HG03342 (cell line): ENCODE measurements around the gene DLGAP4.

ENCODE experiments used
- ATAC-seq: cut with Tn5 transposase; IDR thresholded peaks from one replicate; pipeline ENCODE4 v1.9.1; 2021; ENCODE audit warnings: mild to moderate bottlenecking, moderate library complexity; ENCODE audit not compliant: unreplicated experiment

Gene DLGAP4

DNA sequence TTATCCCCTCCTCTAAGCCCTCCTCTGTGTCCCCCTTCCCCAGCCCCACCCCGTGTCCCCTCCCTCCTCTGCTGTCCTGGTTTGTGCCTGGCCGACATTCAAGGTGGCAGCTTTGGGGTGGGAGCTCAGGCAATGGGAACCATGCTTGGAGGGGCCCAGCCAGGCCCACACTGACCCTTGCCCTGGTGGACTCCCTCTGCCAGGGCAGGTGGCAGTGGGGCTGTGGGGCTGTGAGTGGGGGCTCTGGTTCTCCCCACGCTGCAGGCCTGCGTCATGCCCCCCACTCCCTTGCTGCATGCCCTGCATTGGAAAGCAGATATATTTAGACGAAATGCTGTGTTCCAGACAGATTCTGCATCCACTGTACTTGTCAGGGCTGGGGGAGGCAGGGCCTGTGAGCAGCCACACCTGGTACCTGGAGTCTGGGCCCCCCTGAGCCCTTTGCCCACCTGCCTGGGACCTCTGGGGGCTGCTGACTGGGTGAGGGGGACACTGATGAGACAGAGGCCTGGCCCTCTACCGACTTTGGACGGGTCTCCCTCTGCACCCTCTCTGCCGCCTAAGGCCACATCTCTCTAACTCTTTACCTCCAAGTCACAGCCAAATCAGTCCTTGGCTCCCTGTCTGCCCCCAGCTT, 14.2 kb downstream of the DLGAP4 start:
- ATAC-seq = no peak

DNA sequence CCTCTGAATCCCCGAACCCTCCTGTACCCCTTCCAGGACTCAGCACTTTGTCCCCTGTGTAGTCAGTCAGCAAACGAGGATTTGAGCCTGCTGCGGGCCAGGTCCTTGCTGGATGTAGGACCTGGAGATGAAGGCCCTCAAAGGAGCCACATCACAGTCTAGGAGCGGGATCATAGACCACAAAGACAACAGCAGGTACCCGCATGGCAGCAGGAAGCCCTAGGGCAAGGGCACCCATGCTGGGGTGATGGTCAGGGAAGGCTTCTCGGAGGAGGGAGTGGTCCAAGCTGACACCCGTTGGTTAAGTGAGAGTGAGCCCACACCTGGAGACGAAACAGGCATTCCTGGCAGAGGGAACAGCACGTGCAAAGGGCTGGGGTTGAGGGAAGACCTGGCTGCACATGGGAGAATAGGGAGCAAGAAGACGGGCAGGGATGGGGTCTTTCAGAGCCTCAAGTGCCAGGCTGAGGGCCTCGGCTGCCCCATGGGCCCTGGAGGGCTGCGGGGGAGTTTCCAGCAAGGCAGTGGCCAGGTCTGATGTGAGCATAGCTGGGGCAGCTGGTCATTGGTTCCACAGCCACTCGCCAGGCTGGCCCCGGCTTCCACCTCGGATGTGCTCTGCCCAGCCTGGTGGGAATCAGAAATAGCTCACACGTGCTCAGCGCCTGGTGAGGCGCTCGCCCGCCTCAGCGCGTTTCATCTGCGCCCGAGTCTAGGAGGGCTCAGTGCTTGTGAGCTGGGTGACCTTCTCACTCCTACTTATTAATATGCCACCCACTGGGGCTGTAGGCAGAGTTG, 15.0 kb downstream of the DLGAP4 start:
- ATAC-seq = no peak

- no peak for ATAC-seq
These were observed 16.0 kb downstream of the DLGAP4 start for GRCh38 chr20:36322131-36322530.

- no peak for ATAC-seq
These were observed 24.0 kb downstream of the DLGAP4 start for GRCh38 chr20:36330091-36330490.

DNA sequence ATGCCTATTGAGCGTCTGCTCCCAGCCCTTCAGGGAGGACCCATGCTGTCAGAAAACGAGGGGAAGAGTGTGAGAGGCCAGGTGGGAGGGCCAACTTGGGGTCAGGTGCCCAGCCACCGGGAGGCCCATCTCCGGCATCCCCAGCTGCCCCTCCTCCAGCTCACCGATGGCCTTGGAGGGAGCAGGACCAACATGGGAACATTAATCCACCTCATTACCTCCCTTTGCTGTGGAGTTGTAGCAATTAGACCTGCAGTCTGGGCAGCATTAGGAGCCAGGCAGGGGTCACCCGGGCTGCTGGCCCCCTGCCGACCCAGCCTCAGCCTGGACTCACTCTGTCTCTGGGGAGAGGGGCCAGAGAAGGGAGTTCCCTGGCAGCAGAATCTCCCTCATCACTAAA, 25.1 kb downstream of the DLGAP4 start:
- ATAC-seq = no peak

- ATAC-seq = no peak
These were observed 27.7 kb downstream of the DLGAP4 start for GRCh38 chr20:36333841-36334240.

DNA sequence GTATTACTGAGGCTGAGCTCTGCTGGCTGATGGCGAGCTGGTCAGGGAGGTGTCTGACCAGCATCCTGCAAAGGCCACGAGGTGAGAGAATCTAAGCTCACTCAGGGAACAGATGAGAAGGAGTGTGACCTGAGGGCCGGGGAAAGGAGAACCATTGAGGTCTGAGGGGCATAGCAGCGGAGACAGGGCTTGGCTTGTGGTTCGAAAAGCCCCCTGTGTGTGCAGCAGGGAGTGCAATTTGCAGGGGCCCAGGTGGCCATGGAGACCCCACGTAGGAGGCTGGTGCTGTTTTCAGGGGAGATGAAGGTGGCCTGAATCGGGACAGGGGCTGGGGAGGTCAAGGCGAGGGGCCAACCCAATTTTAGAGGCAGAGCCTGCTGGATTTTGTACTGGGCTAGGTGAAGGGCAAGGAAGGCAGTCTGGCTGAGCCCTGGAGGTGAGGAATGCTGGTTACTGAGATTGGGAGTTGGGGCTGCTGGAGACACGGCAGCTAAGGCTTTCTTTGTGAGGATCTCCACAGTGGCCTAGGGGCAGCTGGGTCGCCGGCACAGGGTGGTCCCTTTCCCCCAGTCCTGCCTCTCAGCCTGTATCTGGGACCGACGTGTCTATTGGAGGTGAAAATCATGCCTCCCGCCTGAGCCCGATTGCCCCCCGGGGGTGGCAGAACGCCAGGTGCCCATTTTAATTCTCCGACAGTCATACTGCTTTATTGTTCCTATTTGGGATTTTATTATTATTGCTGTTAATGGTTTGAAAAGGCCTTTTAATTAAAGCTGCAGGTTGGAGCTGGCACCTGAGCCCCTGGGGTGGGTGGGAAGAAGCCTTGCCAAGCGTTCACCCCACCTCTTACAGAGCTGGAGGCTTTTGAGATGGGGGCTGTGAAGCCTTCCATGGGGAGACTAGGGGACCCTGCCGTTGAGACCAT, 28.4 kb downstream of the DLGAP4 start:
- no peak for ATAC-seq

- no peak for ATAC-seq
These were observed 29.2 kb downstream of the DLGAP4 start for GRCh38 chr20:36335206-36335870.

DNA sequence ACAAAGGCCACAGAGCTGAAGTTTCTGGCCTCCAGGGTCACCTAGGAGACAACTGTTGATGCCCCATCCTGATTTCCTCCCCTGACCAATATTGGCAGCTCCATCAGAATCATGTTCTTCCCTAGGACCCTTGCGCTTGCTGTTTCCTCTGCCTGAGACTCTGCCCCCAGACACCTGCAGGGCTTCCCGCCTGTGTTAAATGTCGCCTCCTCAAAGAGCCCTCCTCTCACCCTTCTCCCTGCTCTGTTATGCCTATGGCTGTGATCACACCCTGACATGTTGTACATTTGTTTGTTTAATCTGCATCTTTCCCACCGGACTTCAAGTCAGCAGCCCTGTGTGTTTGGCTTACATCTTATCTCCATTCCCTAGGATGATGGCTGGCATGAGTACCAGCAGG, 30.1 kb downstream of the DLGAP4 start:
- no peak for ATAC-seq

DNA sequence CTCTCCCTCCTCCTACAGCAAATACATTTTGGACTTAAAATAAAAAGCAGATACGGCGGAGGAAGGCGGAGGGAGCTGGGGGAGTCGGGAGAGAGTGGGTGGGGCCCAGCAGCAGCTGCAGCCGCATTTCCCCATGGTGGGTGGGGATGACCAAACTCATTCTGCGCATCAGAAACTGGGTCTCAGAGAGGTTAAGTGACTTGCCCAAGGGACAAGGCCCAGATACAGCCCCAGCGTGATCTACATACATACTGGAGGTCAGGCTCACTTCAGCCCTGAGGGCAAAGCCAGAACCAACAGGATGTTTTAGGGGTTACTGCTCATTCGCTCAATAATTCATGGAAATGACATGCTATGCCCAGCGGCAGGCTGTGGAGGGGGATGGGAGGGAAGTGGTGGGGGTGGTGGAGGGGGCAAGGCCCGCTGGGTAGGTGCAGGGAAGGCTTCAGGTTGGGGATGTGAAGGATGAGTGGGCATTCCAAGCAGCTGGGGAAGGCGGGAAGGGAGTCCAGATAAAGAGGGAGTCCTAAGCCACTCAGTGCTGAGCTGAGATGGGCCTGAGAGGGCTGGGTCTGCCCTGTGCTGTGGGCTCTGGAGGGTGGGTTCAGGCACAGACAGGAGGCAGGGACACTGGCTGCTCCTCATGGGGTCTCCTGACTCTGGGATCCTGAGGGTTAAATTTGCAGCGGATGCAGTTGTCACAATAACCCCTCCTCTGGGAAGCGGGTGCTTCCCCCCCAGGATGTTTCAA, 31.0 kb downstream of the DLGAP4 start:
- no peak for ATAC-seq

DNA sequence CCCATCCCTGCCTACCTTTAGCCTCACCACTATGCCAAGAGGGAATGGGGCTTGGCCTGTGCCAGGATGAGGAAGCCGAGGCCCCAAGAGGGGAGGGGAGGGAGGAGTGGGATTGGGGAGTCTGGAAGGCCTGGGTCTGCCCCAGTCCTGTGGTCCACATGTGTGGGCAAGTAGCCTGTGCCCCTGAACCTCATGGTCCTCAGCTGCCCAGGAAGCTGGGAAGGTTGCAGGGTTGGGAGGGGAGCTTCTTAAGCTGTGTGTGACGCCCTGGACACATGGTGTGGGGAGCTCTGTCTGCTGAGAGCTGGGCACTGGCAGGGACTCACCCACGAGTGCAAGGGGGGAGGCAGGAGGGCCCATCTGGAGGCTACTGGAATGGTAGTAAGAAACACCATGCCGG, 31.7 kb downstream of the DLGAP4 start:
- ATAC-seq = no peak

DNA sequence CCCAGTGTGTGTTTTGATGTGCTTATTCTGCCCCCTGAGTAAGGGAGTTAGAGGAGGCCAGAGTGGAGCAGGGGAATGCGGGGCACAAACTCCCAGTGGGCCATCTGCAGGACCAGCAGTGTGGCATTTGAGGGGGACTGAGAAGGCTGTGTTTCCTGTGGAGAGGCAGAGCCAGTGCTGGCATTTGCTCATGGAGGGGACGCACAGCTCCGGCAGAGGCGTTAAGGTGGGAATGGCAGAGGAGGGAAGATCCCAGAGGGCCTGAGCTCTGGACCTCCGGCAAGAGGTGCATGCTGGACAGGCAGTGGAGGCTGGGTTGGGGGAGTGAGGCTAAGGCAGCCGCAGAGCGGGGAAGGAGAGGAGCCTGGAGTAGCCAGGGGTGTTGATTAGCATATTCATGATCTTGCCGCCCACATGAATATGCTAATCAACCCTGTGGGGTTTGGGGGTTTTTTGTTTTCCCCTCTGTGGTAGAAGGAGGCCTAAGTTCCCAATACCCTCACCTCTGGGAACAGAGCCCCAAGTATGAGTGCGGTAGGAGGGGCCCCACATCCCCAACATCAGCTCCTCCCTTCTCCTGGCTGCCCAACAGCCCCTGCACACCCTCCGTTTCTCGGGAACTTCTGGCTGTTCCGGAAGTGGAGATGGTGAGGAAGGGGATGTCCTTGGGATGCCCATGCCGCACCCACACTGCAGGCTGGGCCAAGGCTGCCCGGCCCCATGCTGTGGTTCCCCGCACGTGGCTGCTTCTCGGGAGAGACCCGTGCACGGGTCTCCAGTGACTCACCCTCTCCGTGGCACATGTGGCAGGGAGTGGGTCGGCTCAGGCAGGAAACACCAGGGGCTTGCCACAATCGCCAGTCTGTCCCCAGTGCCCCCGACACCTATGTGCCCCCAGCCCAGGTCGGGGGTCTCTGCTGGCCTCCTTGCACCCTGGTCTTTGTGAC, 33.8 kb downstream of the DLGAP4 start:
- no peak for ATAC-seq

DNA sequence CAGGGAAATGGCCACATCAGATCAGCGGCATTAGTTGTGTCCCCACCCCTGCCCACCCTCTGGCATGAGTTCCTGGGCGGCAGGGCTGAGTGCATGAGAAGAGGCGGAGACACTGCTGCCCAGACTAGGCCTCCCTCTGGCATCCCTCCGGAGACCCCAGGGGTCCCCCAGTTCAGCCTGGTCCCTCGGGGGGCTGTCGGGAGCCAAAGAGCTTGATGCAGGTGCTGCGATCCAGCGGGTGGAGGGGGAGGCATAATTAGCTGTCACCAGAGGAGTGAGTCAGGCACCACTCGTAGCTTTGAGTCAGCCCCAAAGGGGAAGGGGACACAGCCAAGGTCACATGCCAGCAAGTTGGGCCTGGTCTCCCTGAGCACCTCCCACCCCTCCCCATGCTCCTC, 34.5 kb downstream of the DLGAP4 start:
- no peak for ATAC-seq

DNA sequence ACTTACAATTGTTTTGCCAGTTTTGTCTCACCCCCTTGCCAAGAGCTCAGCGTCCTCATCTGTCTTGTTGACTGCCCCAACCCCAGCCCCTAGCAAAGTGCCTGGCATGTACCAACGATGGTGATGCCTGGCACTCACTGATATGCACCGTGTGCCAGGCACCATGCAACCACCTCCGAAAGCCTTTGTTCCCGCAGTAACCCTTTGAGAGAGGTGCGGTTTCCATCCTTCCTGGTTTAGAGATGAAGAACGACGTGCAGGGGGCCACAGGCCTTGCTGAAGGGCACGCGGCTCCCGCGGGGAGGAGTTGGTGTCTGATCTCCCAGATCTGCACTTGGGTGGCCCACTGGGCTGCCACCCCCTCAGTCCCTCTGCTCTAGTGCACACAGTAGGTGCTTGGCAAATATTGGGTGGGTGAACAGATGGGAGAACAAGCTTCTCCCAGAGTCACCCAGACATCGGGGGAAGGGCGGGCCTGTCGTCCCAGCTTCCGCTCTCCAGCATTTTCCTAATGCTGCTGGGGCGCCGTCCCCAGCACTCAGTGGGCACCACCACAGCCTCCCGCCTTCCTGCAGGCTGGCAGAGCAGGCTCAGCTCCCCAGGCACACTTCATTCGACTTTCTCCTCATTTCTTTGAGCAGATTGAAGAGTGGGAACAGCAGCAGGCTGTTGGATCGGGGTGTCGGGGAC, 35.3 kb downstream of the DLGAP4 start:
- no peak for ATAC-seq

DNA sequence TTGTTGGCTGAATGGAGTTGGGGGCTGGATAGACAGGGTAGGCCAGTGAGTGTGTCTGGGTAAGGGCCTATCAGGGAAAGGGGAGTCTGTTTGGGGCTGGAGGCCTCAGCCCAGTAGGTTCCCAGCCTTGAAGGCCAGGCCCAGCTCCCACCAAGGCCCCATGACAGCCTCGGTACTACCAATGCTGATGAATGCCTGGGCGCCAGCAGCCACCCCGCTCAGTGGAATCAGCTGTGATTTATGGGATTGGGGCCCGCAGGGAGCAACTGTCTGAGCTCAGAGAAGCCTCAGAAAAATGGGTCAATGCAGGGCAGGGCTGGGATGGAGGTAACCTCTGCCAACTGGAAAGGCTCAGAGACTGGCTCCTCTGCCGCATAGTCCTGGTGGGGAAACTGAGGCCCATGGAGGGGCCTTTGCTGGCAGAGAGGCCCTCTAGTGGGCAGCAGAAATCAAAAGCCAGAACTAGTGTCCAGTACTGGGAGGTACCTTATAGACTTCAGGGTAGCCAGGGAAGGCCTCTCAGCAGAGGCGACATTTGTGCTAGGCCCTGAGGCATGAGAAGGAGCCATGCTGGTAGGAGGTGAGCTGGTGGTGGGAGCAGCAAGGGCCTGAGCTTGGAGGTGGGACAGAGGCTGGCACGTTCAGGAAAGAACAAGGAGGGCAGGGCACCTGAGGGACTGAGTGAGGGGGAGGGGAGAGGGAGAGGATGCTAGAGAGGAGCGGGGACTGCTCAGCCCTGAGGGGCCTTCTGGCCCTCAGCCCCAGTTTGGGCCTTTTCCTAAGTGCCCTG, 36.4 kb downstream of the DLGAP4 start:
- ATAC-seq = no peak

GRCh38 chr20:36343641-36344040, 37.5 kb downstream of the DLGAP4 start:
- ATAC-seq = no peak

GRCh38 chr20:36344517-36345132, 38.5 kb downstream of the DLGAP4 start:
- no peak for ATAC-seq
